Astrocyte of the spinal cord (primary cell): Measurements from ENCODE around the gene UBALD1.
A peak's percentile ranks its signal among the peaks of the same experiment; 100 is the strongest.

Experiments
- DNase-seq: peaks from one replicate; pipeline ENCODE4 v3.0.0; 2011; ENCODE audit warnings: low read depth, low spot score
- H3K4me3 ChIP-seq: 2 replicates; pipeline ENCODE4 v1.5.1; 2011; ENCODE audit warnings: low read depth, mild to moderate bottlenecking, low read length, moderate library complexity
- CTCF ChIP-seq: IDR thresholded peaks from 2 replicates; pipeline ENCODE4 v1.5.1; 2012; ENCODE audit warnings: low read depth, mild to moderate bottlenecking, low read length, inconsistent platforms
- in situ Hi-C: cut with HindIII; loops from 2 replicates; pipeline ENCODE4 v1.10.0; 2017; ENCODE audit warnings: low sequenced_read_pairs

UBALD1 gene

GRCh38 chr16:4616047-4616811 is 1.5 kb upstream of the UBALD1 start:
- in situ Hi-C loops, result no loop called here
- peak; percentile 100 for DNase-seq
- TF ChIP-seq CTCF, result peak; percentile 44

GRCh38 chr16:4615384-4616046 is 827 bp upstream of the UBALD1 start:
- DNase-seq, result no peak
- in situ Hi-C loops, result no loop called here
- TF ChIP-seq CTCF, result no peak
- H3K4me3 ChIP-seq, result peak overlapping the region; percentile 13

More at GRCh38 chr16:4616047-4616811, 1.5 kb upstream of the UBALD1 start:
- H3K4me3 ChIP-seq, result peak overlapping the region; percentile 65

- no peak for TF ChIP-seq CTCF
- H3K4me3 ChIP-seq, result peak overlapping the region; percentile 65
- in situ Hi-C loops, result no loop called here
- DNase-seq, result peak; percentile 20
These were observed 785 bp downstream of the UBALD1 start for GRCh38 chr16:4613636-4614570.

- peak overlapping the region; percentile 65 for H3K4me3 ChIP-seq
- DNase-seq, result no peak
- in situ Hi-C loops, result no loop called here
- TF ChIP-seq CTCF, result no peak
These were observed 1.6 kb downstream of the UBALD1 start for GRCh38 chr16:4612977-4613635.

GRCh38 chr16:4612474-4612931 is 2.2 kb downstream of the UBALD1 start:
- H3K4me3 ChIP-seq, result no peak overlapping the region
- in situ Hi-C loops, result no loop called here
- TF ChIP-seq CTCF, result peak; percentile 31
- no peak for DNase-seq
